Neural progenitor cell (in vitro differentiated cells): ENCODE measurements around the gene PACS1.

ENCODE experiments used
- CTCF ChIP-seq: fragments of 200-600 bp; sonication (generic); IDR thresholded peaks from 2 replicates; pipeline ENCODE4 v1.5.1; 2017; ENCODE audit warnings: antibody characterized with exemption, mild to moderate bottlenecking
- EZH2 ChIP-seq: fragments of 200-600 bp; sonication (generic); IDR thresholded peaks from 2 replicates; pipeline ENCODE4 v1.6.1; 2017; ENCODE audit warnings: antibody characterized with exemption, mild to moderate bottlenecking, moderate library complexity
- EZH2phosphoT487 ChIP-seq: fragments of 200-600 bp; sonication (generic); IDR thresholded peaks from 2 replicates; pipeline ENCODE4 v1.6.1; 2017; ENCODE audit warnings: antibody characterized with exemption

- TF ChIP-seq CTCF (no peak), EZH2phosphoT487 (no peak), EZH2 (no peak)
Measured at GRCh38 chr11:66109294-66109693, 39.2 kb downstream of the PACS1 start.
